Liver (tissue), 9 donors: ENCODE data around the gene P2RY8. TPM values are rescaled to one million over a fixed set of nuclear protein-coding genes. Genes with fewer than 3 reads are reported as not detected.

ENCODE experiments used
- DNase-seq: peaks from one replicate; pipeline ENCODE4 v3.0.0-alpha.2; 2017; ENCODE audit warnings: low spot score
- H3K27ac ChIP-seq, 2 donors: one replicate each; pipeline ENCODE4 v1.7.0; 2013; ENCODE audit warnings: inconsistent platforms in 2 of 2, low read length in 2 of 2, control low read depth in 1 of 2, low read depth in 1 of 2, mild to moderate bottlenecking in 1 of 2
- H3K27me3 ChIP-seq, 4 donors: one replicate each; pipeline versions ENCODE4 v1.6.1 to v1.7.0; 2013; ENCODE audit warnings: low read length in 3 of 4, inconsistent platforms in 1 of 4, mild to moderate bottlenecking in 1 of 4, moderate library complexity in 1 of 4; ENCODE audit not compliant: control insufficient read depth in 4 of 4, insufficient read depth in 4 of 4
- H3K36me3 ChIP-seq, 4 donors: one replicate each; pipeline versions ENCODE4 v1.6.1 to v1.7.0; 2013; ENCODE audit warnings: low read length in 3 of 4, mild to moderate bottlenecking in 3 of 4, low read depth in 1 of 4, moderate library complexity in 1 of 4; ENCODE audit not compliant: control insufficient read depth in 4 of 4, insufficient read depth in 3 of 4
- H3K4me1 ChIP-seq, 4 donors: one replicate each; pipeline versions ENCODE4 v1.6.1 to v1.7.0; 2013; ENCODE audit warnings: low read length in 3 of 4, mild to moderate bottlenecking in 3 of 4, moderate library complexity in 1 of 4; ENCODE audit not compliant: control insufficient read depth in 4 of 4, insufficient read depth in 4 of 4
- H3K4me3 ChIP-seq, 3 donors: one replicate each; pipeline versions ENCODE4 v1.6.1 to v1.7.0; 2013; ENCODE audit warnings: low read length in 3 of 3, control low read depth in 1 of 3, low read depth in 1 of 3, mild to moderate bottlenecking in 1 of 3
- H3K9ac ChIP-seq, 2 donors: one replicate each; pipeline ENCODE4 v1.7.0; 2013; ENCODE audit warnings: low read length in 2 of 2, mild to moderate bottlenecking in 2 of 2, moderate library complexity in 2 of 2, control low read depth in 1 of 2, low read depth in 1 of 2
- H3K9me3 ChIP-seq, 4 donors: one replicate each; pipeline versions ENCODE4 v1.6.1 to v1.7.0; 2013; ENCODE audit warnings: low read length in 3 of 4; ENCODE audit not compliant: control insufficient read depth in 4 of 4
- ATF3 ChIP-seq: IDR thresholded peaks from 2 replicates; pipeline ENCODE4 v1.6.1; 2016; ENCODE audit warnings: antibody characterized with exemption
- CTCF ChIP-seq: fragments of 150-350 bp; IDR thresholded peaks from 2 replicates; pipeline ENCODE4 v1.5.1; 2017; ENCODE audit warnings: improper control_type of control experiment, low read depth, low read length; ENCODE audit not compliant: missing input control
- EGR1 ChIP-seq, 2 donors: IDR thresholded peaks; 2 replicates each; pipeline ENCODE4 v1.6.1; 2016 to 2018; ENCODE audit warnings: antibody characterized with exemption in 2 of 2, low read depth in 2 of 2
- FOXA1 ChIP-seq: IDR thresholded peaks from 2 replicates; pipeline ENCODE4 v1.6.1; 2016; ENCODE audit warnings: antibody characterized with exemption
- FOXA2 ChIP-seq: IDR thresholded peaks from 2 replicates; pipeline ENCODE4 v1.6.1; 2016; ENCODE audit warnings: antibody characterized with exemption
- GABPA ChIP-seq, 2 donors: IDR thresholded peaks in 1 of 2; conservative IDR thresholded peaks in 1 of 2; 2 replicates each; pipeline ENCODE4 v1.6.1; 2016; ENCODE audit warnings: antibody characterized with exemption in 2 of 2, mild to moderate bottlenecking in 1 of 2, moderate library complexity in 1 of 2
- HNF4A ChIP-seq, 2 donors: conservative IDR thresholded peaks; 2 replicates each; pipeline ENCODE4 v1.6.1; 2016; ENCODE audit warnings: antibody characterized with exemption in 2 of 2, mild to moderate bottlenecking in 2 of 2
- HNF4G ChIP-seq: IDR thresholded peaks from 2 replicates; pipeline ENCODE4 v1.6.1; 2016; ENCODE audit warnings: antibody characterized with exemption
- JUND ChIP-seq, 2 donors: IDR thresholded peaks; 2 replicates each; pipeline ENCODE4 v1.6.1; 2016; ENCODE audit warnings: antibody characterized with exemption in 2 of 2
- MAX ChIP-seq: IDR thresholded peaks from 2 replicates; pipeline ENCODE4 v1.6.1; 2016; ENCODE audit warnings: antibody characterized with exemption
- NR2F2 ChIP-seq: IDR thresholded peaks from 2 replicates; pipeline ENCODE4 v1.6.1; 2016; ENCODE audit warnings: antibody characterized with exemption
- RAD21 ChIP-seq, 2 donors: IDR thresholded peaks; 2 replicates each; pipeline ENCODE4 v1.6.1; 2016; ENCODE audit warnings: antibody characterized with exemption in 2 of 2, mild to moderate bottlenecking in 2 of 2
- REST ChIP-seq: IDR thresholded peaks from 2 replicates; pipeline ENCODE4 v1.6.1; 2016; ENCODE audit warnings: antibody characterized with exemption, mild to moderate bottlenecking
- RXRA ChIP-seq, 2 donors: IDR thresholded peaks; 2 replicates each; pipeline ENCODE4 v1.6.1; 2017 to 2018; ENCODE audit warnings: antibody characterized with exemption in 2 of 2, mild to moderate bottlenecking in 1 of 2
- SP1 ChIP-seq: IDR thresholded peaks from 2 replicates; pipeline ENCODE4 v1.6.1; 2018; ENCODE audit warnings: antibody characterized with exemption, mild to moderate bottlenecking
- TAF1 ChIP-seq: conservative IDR thresholded peaks from 2 replicates; pipeline ENCODE4 v1.6.1; 2016; ENCODE audit warnings: antibody characterized with exemption, mild to moderate bottlenecking
- YY1 ChIP-seq: IDR thresholded peaks from 2 replicates; pipeline ENCODE4 v1.6.1; 2016; ENCODE audit warnings: antibody characterized with exemption, mild to moderate bottlenecking
- ZBTB33 ChIP-seq: IDR thresholded peaks from 2 replicates; pipeline ENCODE4 v1.6.1; 2016; ENCODE audit warnings: antibody characterized with exemption
- WGBS: extraction: QIAGEN DNeasy Blood & Tissue Kit; methylation state at CpG from one replicate; pipeline ENCODE4 v1.1.7; 2013; 5-methylcytosine and 5-hydroxymethylcytosine counted together
- polyA plus RNA-seq, 2 donors: library from polyadenylated mRNA; stranded (reverse) in 1 of 2; unstranded in 1 of 2; fragments of 200-250 nt in 1 of 2; fragments of >200 nt in 1 of 2; fragmentation: Nextera tagmentation in 1 of 2; extraction: Ambion mirVana in 1 of 2; gene quantifications; one replicate each; pipeline versions ENCODE4 v1.2.1 to v1.2.3, GENCODE V29; 2013 to 2015
- total RNA-seq, 2 donors: library from RNA; depleted of rRNA; stranded (reverse); fragments of >200 nt; gene quantifications; one replicate each; pipeline ENCODE4 v1.2.3, GENCODE V29; 2014
- donor health status: healthy.
- donor health status: healthy.
- donor health status: healthy.
- donor health status: healthy.
- donor health status: healthy.

The P2RY8 gene
- total and polyA plus RNA-seq, 4 donors, result 0.24 to 4.4 (median 0.59) TPM

GRCh38 chrX:1433646-1434357, 103.2 kb downstream of the P2RY8 start:
- no peak overlapping the region for H3K4me3 ChIP-seq
- H3K36me3 ChIP-seq, result peaks cover 3 to 26% (median 8%) of the 10 kb centered on the region in 4 donors
- H3K4me1 ChIP-seq, result no peaks in the 10 kb centered on the region
- TF ChIP-seq SP1, result no peak
- TF ChIP-seq GABPA (IDR thresholded peaks at IDR 0.05 in 1 of 2, conservative IDR thresholded peaks at IDR 0.05 in 1 of 2), result no peak
- no peak for TF ChIP-seq YY1
- no peak for TF ChIP-seq ATF3
- TF ChIP-seq EGR1 (IDR thresholded peaks at IDR 0.05; ENCODE audit: low read depth in 2 of 2), result no peak
- no peak for TF ChIP-seq RXRA (IDR thresholded peaks at IDR 0.05)
- no peak for TF ChIP-seq NR2F2
- no peak for TF ChIP-seq ZBTB33
- TF ChIP-seq TAF1, result no peak
- no peak for TF ChIP-seq FOXA1
- TF ChIP-seq MAX, result no peak
- TF ChIP-seq RAD21 (IDR thresholded peaks at IDR 0.05), result no peak
- no peak for TF ChIP-seq CTCF
- H3K9ac ChIP-seq, result no peak overlapping the region
- H3K27me3 ChIP-seq, result no peaks in the 10 kb centered on the region
- H3K27ac ChIP-seq, result no peak overlapping the region
- DNase-seq, result no peak
- WGBS, result 97% methylated on average over 19 of the region's 19 CpGs
- no peaks in the 10 kb centered on the region for H3K9me3 ChIP-seq

GRCh38 chrX:1430451-1430850, 106.5 kb downstream of the P2RY8 start:
- no peaks in the 10 kb centered on the region for H3K4me1 ChIP-seq
- TF ChIP-seq FOXA1 (no peak), TAF1 (no peak), HNF4A (conservative IDR thresholded peaks at IDR 0.05) (no peak), ZBTB33 (no peak), NR2F2 (no peak), ATF3 (no peak), YY1 (no peak), GABPA (IDR thresholded peaks at IDR 0.05 in 1 of 2, conservative IDR thresholded peaks at IDR 0.05 in 1 of 2) (no peak), REST (no peak), HNF4G (no peak), EGR1 (IDR thresholded peaks at IDR 0.05; ENCODE audit: low read depth in 2 of 2) (no peak), RXRA (IDR thresholded peaks at IDR 0.05) (no peak), JUND (IDR thresholded peaks at IDR 0.05) (no peak), FOXA2 (no peak), SP1 (no peak), MAX (no peak), RAD21 (IDR thresholded peaks at IDR 0.05) (no peak)
- no peak overlapping the region for H3K4me3 ChIP-seq
- no peak overlapping the region for H3K27ac ChIP-seq
- no peaks in the 10 kb centered on the region for H3K9me3 ChIP-seq
- no peak overlapping the region for H3K9ac ChIP-seq
- DNase-seq, result no peak
- 95% methylated on average over 10 of the region's 10 CpGs for WGBS
- H3K27me3 ChIP-seq, result no peaks in the 10 kb centered on the region
- peaks cover 6 to 29% (median 10%) of the 10 kb centered on the region in 4 donors for H3K36me3 ChIP-seq
